Fibroblast of lung (primary cell): ENCODE data around the gene OGDH. TPM values are rescaled to one million over a fixed set of nuclear protein-coding genes. Genes with fewer than 3 reads are reported as not detected.

Source experiments
- DNase-seq, 2 donors: peaks; one replicate each; pipeline versions ENCODE4 v3.0.0 to v3.0.0-alpha.2; 2010; ENCODE audit warnings: low read depth in 2 of 2
- H2AFZ ChIP-seq: 2 replicates; pipeline ENCODE4 v1.5.1; 2012; ENCODE audit warnings: low read length, control low read depth, inconsistent platforms
- H3K27ac ChIP-seq: 2 replicates; pipeline ENCODE4 v1.5.1; 2011; ENCODE audit warnings: low read length, control low read depth; ENCODE audit not compliant: insufficient read depth
- H3K27me3 ChIP-seq: 2 replicates; pipeline ENCODE4 v1.5.1; 2011; ENCODE audit warnings: mild to moderate bottlenecking, low read length; ENCODE audit not compliant: control insufficient read depth, insufficient read depth
- H3K36me3 ChIP-seq: 2 replicates; pipeline ENCODE4 v1.5.1; 2011; ENCODE audit warnings: low read length; ENCODE audit not compliant: control insufficient read depth, insufficient read depth
- H3K4me1 ChIP-seq: 2 replicates; pipeline ENCODE4 v1.5.1; 2011; ENCODE audit warnings: low read length; ENCODE audit not compliant: control insufficient read depth, insufficient read depth; ENCODE audit errors: extremely low read depth
- H3K4me2 ChIP-seq: 2 replicates; pipeline ENCODE4 v1.5.1; 2011; ENCODE audit warnings: low read length, control low read depth; ENCODE audit not compliant: insufficient read depth; ENCODE audit errors: extremely low read depth
- H3K4me3 ChIP-seq, 4 experiments: fragments of 200-600 bp in 1 of 4; sonication (generic) in 1 of 4; replicated peaks in 1 of 4; 2 replicates each; pipeline ENCODE4 v1.5.1; 2011 to 2016; ENCODE audit warnings: low read length in 4 of 4, low read depth in 3 of 4, mild to moderate bottlenecking in 3 of 4, control low read depth in 2 of 4, inconsistent platforms in 1 of 4, mixed read lengths in 1 of 4; ENCODE audit not compliant: insufficient read depth in 1 of 4; ENCODE audit errors: control extremely low read depth in 1 of 4
- H3K79me2 ChIP-seq: 2 replicates; pipeline ENCODE4 v1.5.1; 2012; ENCODE audit warnings: mild to moderate bottlenecking, low read length, inconsistent platforms; ENCODE audit not compliant: control insufficient read depth, insufficient read depth
- H3K9ac ChIP-seq: 2 replicates; pipeline ENCODE4 v1.5.1; 2011; ENCODE audit warnings: mild to moderate bottlenecking, low read length, control low read depth; ENCODE audit not compliant: insufficient read depth
- H3K9me3 ChIP-seq: 2 replicates; pipeline ENCODE4 v1.5.1; 2012; ENCODE audit warnings: low read depth, low read length; ENCODE audit not compliant: control insufficient read depth, insufficient read depth
- H4K20me1 ChIP-seq: 2 replicates; pipeline ENCODE4 v1.5.1; 2011; ENCODE audit warnings: low read length; ENCODE audit not compliant: control insufficient read depth, insufficient read depth; ENCODE audit errors: extremely low read depth
- CTCF ChIP-seq, 2 donors: IDR thresholded peaks in 1 of 2; conservative IDR thresholded peaks in 1 of 2; 1 replicate in 1 of 2; 2 replicates in 1 of 2; pipeline ENCODE4 v1.5.1; 2011 to 2012; ENCODE audit warnings: low read length in 2 of 2, control low read depth in 1 of 2, inconsistent platforms in 1 of 2, low read depth in 1 of 2, mild to moderate bottlenecking in 1 of 2
- EZH2 ChIP-seq: IDR thresholded peaks from 2 replicates; pipeline ENCODE4 v1.5.1; 2012; ENCODE audit warnings: low read length, control low read depth, mild to moderate bottlenecking; ENCODE audit errors: missing control alignments
- polyA plus RNA-seq, 2 donors: library from polyadenylated mRNA; depleted of rRNA in 1 of 2; stranded (reverse) in 1 of 2; unstranded in 1 of 2; fragments of >200 nt; gene quantifications; 2 replicates each; pipeline ENCODE4 v1.2.1, GENCODE V29; 2011 to 2012; ENCODE audit warnings: missing spikeins in 1 of 2
- total RNA-seq: library from RNA; depleted of rRNA; stranded (reverse); fragments of >200 nt; gene quantifications from 2 replicates; pipeline ENCODE4 v1.2.1, GENCODE V29; 2014

Gene OGDH
- total and polyA plus RNA-seq, 2 donors (not counting 1 experiment from before 2014, with no cell fraction given), result 60.8 to 69.2 TPM

- peaks cover 2% of the 10 kb centered on the region for H3K36me3 ChIP-seq
- H4K20me1 ChIP-seq, result no peaks in the 10 kb centered on the region
- H2AFZ ChIP-seq, result no peak overlapping the region
- H3K9ac ChIP-seq, result no peak overlapping the region
- TF ChIP-seq EZH2 (no peak), CTCF (conservative IDR thresholded peaks at IDR 0.05 in 1 of 2, IDR thresholded peaks at IDR 0.05 in 1 of 2; ENCODE audit: low read depth in 1 of 2, low read length in 2 of 2) (no peak)
- H3K4me2 ChIP-seq, result no peak overlapping the region
- no peak for DNase-seq
- no peaks in the 10 kb centered on the region for H3K79me2 ChIP-seq
- no peak overlapping the region for H3K27ac ChIP-seq
- H3K4me1 ChIP-seq, result no peaks in the 10 kb centered on the region
- H3K9me3 ChIP-seq, result no peaks in the 10 kb centered on the region
- H3K27me3 ChIP-seq, result no peaks in the 10 kb centered on the region
- H3K4me3 ChIP-seq, result no peak overlapping the region
Measured at GRCh38 chr7:44666566-44666965, 60.1 kb downstream of the OGDH start.

GRCh38 chr7:44667190-44667589 is 60.8 kb downstream of the OGDH start:
- no peaks in the 10 kb centered on the region for H4K20me1 ChIP-seq
- H3K4me3 ChIP-seq, result no peak overlapping the region
- H3K79me2 ChIP-seq, result no peaks in the 10 kb centered on the region
- H3K36me3 ChIP-seq, result peaks cover 2% of the 10 kb centered on the region
- DNase-seq, result no peak
- H3K9me3 ChIP-seq, result no peaks in the 10 kb centered on the region
- no peak overlapping the region for H3K27ac ChIP-seq
- no peak overlapping the region for H3K9ac ChIP-seq
- H3K27me3 ChIP-seq, result no peaks in the 10 kb centered on the region
- no peak overlapping the region for H3K4me2 ChIP-seq
- TF ChIP-seq CTCF (conservative IDR thresholded peaks at IDR 0.05 in 1 of 2, IDR thresholded peaks at IDR 0.05 in 1 of 2; ENCODE audit: low read depth in 1 of 2, low read length in 2 of 2) (no peak), EZH2 (no peak)
- no peak overlapping the region for H2AFZ ChIP-seq
- no peaks in the 10 kb centered on the region for H3K4me1 ChIP-seq

GRCh38 chr7:44671069-44671468 is 64.6 kb downstream of the OGDH start:
- Histone ChIP-seq H2AFZ (no peak overlapping the region), H3K4me1 (no peaks in the 10 kb centered on the region), H3K27me3 (no peaks in the 10 kb centered on the region), H3K4me2 (no peak overlapping the region), H3K4me3 (no peak overlapping the region), H3K36me3 (peaks cover 15% of the 10 kb centered on the region), H3K27ac (no peak overlapping the region), H4K20me1 (no peaks in the 10 kb centered on the region), H3K9me3 (no peaks in the 10 kb centered on the region), H3K9ac (no peak overlapping the region), H3K79me2 (no peaks in the 10 kb centered on the region)
- no peak for TF ChIP-seq CTCF (conservative IDR thresholded peaks at IDR 0.05 in 1 of 2, IDR thresholded peaks at IDR 0.05 in 1 of 2; ENCODE audit: low read depth in 1 of 2, low read length in 2 of 2)
- no peak for TF ChIP-seq EZH2
- no peak for DNase-seq
